OCI-LY3 (cell line): ENCODE data around the gene ATP8A2.

ENCODE experiments used
- EZH2phosphoT487 ChIP-seq: fragments of 200-600 bp; shearing (Covaris generic); IDR thresholded peaks from 2 replicates; pipeline ENCODE4 v1.6.1; 2018; ENCODE audit warnings: antibody characterized with exemption, mixed run types, low read depth
- TF ChIP-seq, protein P1 (sequence below): fragments of 200-600, 300-600 bp; sonication (generic); IDR thresholded peaks from 2 replicates; pipeline ENCODE4 v1.5.1; 2014; ENCODE audit warnings: antibody characterized with exemption, low read length, low read depth

DNA sequence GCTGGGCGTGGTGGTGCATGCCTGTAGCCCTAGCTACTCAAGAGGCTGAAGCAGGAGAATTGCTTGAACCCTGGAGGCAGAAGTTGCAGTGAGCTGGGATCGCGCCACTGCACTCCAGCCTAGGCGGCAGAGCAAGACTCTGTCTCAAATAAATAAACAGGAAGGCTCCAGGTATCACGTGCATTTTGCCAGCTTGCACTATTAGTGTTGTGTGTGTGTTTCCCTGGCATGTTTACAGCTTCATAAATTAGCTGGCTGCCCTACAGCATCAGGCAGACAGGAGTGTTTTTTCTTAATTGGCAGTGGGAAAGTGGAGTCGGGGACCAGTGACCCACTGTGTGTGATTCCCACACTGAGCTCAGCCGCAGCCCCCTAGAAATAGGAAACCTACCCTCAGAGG lies 647.5 kb downstream of the ATP8A2 start:
- TF ChIP-seq EZH2phosphoT487: no peak
- TF ChIP-seq, protein P1, sequence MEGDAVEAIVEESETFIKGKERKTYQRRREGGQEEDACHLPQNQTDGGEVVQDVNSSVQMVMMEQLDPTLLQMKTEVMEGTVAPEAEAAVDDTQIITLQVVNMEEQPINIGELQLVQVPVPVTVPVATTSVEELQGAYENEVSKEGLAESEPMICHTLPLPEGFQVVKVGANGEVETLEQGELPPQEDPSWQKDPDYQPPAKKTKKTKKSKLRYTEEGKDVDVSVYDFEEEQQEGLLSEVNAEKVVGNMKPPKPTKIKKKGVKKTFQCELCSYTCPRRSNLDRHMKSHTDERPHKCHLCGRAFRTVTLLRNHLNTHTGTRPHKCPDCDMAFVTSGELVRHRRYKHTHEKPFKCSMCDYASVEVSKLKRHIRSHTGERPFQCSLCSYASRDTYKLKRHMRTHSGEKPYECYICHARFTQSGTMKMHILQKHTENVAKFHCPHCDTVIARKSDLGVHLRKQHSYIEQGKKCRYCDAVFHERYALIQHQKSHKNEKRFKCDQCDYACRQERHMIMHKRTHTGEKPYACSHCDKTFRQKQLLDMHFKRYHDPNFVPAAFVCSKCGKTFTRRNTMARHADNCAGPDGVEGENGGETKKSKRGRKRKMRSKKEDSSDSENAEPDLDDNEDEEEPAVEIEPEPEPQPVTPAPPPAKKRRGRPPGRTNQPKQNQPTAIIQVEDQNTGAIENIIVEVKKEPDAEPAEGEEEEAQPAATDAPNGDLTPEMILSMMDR: no peak
